IPS-18a (cell line): ENCODE results near the gene DIP2A.
"Not testable (repeated sequence)": the region's sequence is repeated elsewhere in the genome, so short reads cannot be mapped to it uniquely, and the experiment has no call there.

ENCODE experiments used
- H3K27ac ChIP-seq: one replicate; pipeline ENCODE4 v1.5.1; 2013; ENCODE audit warnings: low read length
- H3K27me3 ChIP-seq: one replicate; pipeline ENCODE4 v1.6.1; 2013; ENCODE audit warnings: mild to moderate bottlenecking, low read length; ENCODE audit not compliant: control insufficient read depth, insufficient read depth
- H3K36me3 ChIP-seq: one replicate; pipeline ENCODE4 v1.6.1; 2013; ENCODE audit warnings: low read depth, low read length; ENCODE audit not compliant: control insufficient read depth
- H3K4me1 ChIP-seq: one replicate; pipeline ENCODE4 v1.6.1; 2013; ENCODE audit warnings: low read depth, low read length; ENCODE audit not compliant: control insufficient read depth
- H3K4me3 ChIP-seq: one replicate; pipeline ENCODE4 v1.5.1; 2013; ENCODE audit warnings: low read length
- H3K9ac ChIP-seq: one replicate; pipeline ENCODE4 v1.6.1; 2013; ENCODE audit warnings: mild to moderate bottlenecking, low read length, moderate library complexity
- H3K9me3 ChIP-seq: one replicate; pipeline ENCODE4 v1.6.1; 2013; ENCODE audit warnings: low read depth, low read length; ENCODE audit not compliant: control insufficient read depth

Gene DIP2A

GRCh38 chr21:46427516-46427915, 31.2 kb upstream of the DIP2A start:
- no peaks in the 10 kb centered on the region for H3K27me3 ChIP-seq
- no peak overlapping the region for H3K27ac ChIP-seq
- no peak overlapping the region for H3K4me3 ChIP-seq
- H3K4me1 ChIP-seq, result peaks cover 3% of the 10 kb centered on the region
- H3K36me3 ChIP-seq, result peaks cover 28% of the 10 kb centered on the region
- H3K9me3 ChIP-seq, result no peaks in the 10 kb centered on the region
- H3K9ac ChIP-seq, result no peak overlapping the region

- peaks cover under 1% of the 10 kb centered on the region for H3K4me1 ChIP-seq
- H3K9ac ChIP-seq, result no peak overlapping the region
- H3K27ac ChIP-seq, result no peak overlapping the region
- no peaks in the 10 kb centered on the region for H3K9me3 ChIP-seq
- peaks cover 26% of the 10 kb centered on the region for H3K36me3 ChIP-seq
- no peaks in the 10 kb centered on the region for H3K27me3 ChIP-seq
- H3K4me3 ChIP-seq, result no peak overlapping the region
Observed at GRCh38 chr21:46428286-46428685, 30.4 kb upstream of the DIP2A start.

DNA sequence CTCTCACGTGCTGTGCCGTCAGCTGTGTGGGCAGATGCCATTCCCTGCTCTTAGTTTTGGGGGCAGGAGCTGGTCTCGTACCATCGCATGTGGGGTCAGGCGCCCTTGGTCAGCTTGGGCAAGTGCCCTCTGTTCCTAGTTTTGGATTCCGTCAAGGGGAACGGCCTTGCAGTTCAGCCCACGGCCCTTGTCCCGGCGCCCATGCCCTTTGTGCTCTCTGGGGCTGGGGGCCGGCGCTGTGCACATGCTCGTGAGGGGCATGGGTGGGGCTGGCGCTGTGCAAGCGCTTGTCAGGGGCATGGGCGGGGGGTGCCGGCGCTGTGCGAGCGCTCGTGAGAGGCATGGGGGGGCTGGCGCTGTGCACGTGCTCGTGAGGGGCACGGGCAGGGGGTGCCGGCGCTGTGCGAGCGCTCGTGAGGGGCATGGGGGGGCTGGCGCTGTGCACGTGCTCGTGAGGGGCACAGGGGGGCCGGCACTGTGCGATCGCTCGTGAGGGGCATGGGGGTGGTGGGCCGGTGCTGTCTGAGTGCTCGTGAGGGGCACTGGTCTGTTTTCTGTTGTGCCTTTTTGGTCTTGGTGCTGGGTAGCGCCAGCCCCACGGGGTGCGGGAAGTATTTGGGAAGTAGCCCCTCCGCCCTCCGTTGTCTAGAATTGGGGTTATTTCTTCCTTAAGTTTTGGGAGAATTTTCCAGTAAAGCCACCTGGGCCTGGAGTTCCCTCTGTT, 29.5 kb upstream of the DIP2A start:
- no peaks in the 10 kb centered on the region for H3K4me1 ChIP-seq
- H3K27me3 ChIP-seq, result no peaks in the 10 kb centered on the region
- peaks cover 26% of the 10 kb centered on the region for H3K36me3 ChIP-seq
- H3K9ac ChIP-seq, result no peak overlapping the region
- no peaks in the 10 kb centered on the region for H3K9me3 ChIP-seq
- no peak overlapping the region for H3K4me3 ChIP-seq
- no peak overlapping the region for H3K27ac ChIP-seq

GRCh38 chr21:46429754-46430681, 28.7 kb upstream of the DIP2A start:
- no peaks in the 10 kb centered on the region for H3K27me3 ChIP-seq
- H3K9me3 ChIP-seq, result no peaks in the 10 kb centered on the region
- no peak overlapping the region for H3K27ac ChIP-seq
- H3K9ac ChIP-seq, result no peak overlapping the region
- H3K4me3 ChIP-seq, result no peak overlapping the region
- peaks cover 34% of the 10 kb centered on the region for H3K36me3 ChIP-seq
- no peaks in the 10 kb centered on the region for H3K4me1 ChIP-seq

GRCh38 chr21:46431448-46431847, 27.2 kb upstream of the DIP2A start:
- no peaks in the 10 kb centered on the region for H3K4me1 ChIP-seq
- no peak overlapping the region for H3K27ac ChIP-seq
- H3K9me3 ChIP-seq, result no peaks in the 10 kb centered on the region
- no peak overlapping the region for H3K4me3 ChIP-seq
- H3K27me3 ChIP-seq, result no peaks in the 10 kb centered on the region
- H3K36me3 ChIP-seq, result peaks cover 34% of the 10 kb centered on the region
- no peak overlapping the region for H3K9ac ChIP-seq

DNA sequence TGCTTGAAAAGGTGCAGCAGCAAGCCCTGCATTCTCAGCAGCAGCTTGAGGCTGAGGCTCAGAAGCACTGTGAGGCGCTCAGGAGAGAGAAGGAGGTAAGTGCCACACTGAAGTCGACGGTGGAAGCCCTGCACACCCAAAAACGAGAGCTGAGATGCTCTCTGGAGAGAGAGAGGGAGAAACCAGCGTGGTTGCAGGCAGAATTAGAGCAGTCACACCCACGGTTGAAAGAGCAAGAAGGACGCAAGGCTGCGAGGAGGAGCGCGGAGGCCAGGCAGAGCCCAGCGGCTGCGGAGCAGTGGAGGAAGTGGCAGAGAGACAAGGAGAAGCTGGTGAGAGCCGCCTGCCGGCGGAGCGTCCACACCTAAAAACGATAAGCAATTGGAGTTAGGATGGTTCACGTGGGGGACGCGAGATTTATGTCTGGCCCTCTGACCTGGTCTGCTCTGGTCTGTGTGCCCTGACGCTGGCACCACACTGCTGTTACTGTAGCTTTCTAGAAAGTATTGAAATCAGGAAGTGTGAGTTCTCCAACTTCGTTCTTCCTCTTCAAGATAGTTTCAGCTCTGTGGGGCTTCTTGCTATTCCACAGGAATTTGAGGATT, 26.7 kb upstream of the DIP2A start:
- Histone ChIP-seq H3K4me1 (no peaks in the 10 kb centered on the region), H3K36me3 (peaks cover 34% of the 10 kb centered on the region), H3K9ac (no peak overlapping the region), H3K4me3 (no peak overlapping the region), H3K27me3 (no peaks in the 10 kb centered on the region), H3K9me3 (no peaks in the 10 kb centered on the region), H3K27ac (no peak overlapping the region)

DNA sequence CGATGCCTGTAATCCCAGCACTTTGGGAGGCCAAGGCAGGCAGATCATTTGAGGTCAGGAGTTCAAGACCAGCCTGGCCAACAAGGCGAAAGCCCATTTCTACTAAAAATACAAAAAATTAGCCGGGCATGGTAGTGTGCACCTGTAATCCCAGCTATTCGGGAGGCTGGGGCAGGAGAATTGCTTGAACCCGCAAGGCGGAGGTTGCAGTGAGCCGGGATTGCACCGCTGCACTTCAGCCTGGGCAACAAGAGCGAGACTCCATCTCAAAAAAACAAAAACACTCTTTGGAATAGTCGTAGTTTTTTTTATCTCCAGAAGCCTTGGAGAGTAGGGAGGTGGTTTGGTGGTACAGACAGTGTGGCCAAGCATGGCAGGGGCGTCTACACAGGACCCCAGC, 25.6 kb upstream of the DIP2A start:
- not testable (repeated sequence) for H3K4me1 ChIP-seq, H3K27ac ChIP-seq, H3K4me3 ChIP-seq, H3K9ac ChIP-seq, H3K27me3 ChIP-seq, H3K9me3 ChIP-seq
- H3K36me3 ChIP-seq, result peaks cover 36% of the 10 kb centered on the region

GRCh38 chr21:46434322-46434958, 24.3 kb upstream of the DIP2A start:
- Histone ChIP-seq H3K9me3 (no peaks in the 10 kb centered on the region), H3K27ac (no peak overlapping the region), H3K36me3 (peaks cover 35% of the 10 kb centered on the region), H3K4me3 (no peak overlapping the region), H3K27me3 (no peaks in the 10 kb centered on the region), H3K4me1 (no peaks in the 10 kb centered on the region), H3K9ac (no peak overlapping the region)

GRCh38 chr21:46435786-46436227, 22.9 kb upstream of the DIP2A start:
- Histone ChIP-seq H3K4me3 (no peak overlapping the region), H3K9ac (no peak overlapping the region), H3K4me1 (no peaks in the 10 kb centered on the region), H3K9me3 (no peaks in the 10 kb centered on the region), H3K27ac (no peak overlapping the region), H3K27me3 (no peaks in the 10 kb centered on the region), H3K36me3 (peaks cover 33% of the 10 kb centered on the region)

DNA sequence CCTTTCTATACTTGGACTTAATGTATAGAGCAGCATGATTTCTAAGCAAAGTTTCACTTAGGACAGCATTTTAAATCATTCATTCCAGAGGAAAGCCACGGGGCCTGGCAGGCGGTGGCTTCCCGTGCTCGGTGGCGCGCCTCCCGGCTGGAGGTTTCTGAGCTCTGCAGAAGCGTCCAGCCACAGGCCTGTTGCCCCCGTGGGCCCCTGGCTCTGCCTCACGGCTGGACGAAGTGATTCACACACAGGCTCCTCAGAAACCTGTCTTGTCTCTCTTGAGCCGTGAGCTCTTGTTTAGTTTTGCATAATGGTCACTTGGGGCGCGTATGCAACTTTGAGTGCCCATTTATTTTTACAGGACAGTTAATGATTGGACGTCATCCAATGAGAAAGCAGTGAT, 22.1 kb upstream of the DIP2A start:
- Histone ChIP-seq H3K9me3 (no peaks in the 10 kb centered on the region), H3K27me3 (no peaks in the 10 kb centered on the region), H3K36me3 (peaks cover 41% of the 10 kb centered on the region), H3K4me1 (no peaks in the 10 kb centered on the region), H3K9ac (no peak overlapping the region), H3K4me3 (no peak overlapping the region), H3K27ac (no peak overlapping the region)

- Histone ChIP-seq H3K4me1 (no peaks in the 10 kb centered on the region), H3K27ac (no peak overlapping the region), H3K4me3 (no peak overlapping the region), H3K27me3 (no peaks in the 10 kb centered on the region), H3K9ac (no peak overlapping the region), H3K9me3 (no peaks in the 10 kb centered on the region), H3K36me3 (peaks cover 46% of the 10 kb centered on the region)
Observed at GRCh38 chr21:46437096-46437498, 21.6 kb upstream of the DIP2A start.
